Prostate gland (tissue), 2 donors: Measurements from ENCODE around the gene NOXA1. TPM values are rescaled to one million over a fixed set of nuclear protein-coding genes. Genes with fewer than 3 reads are reported as not detected.

Experiments used
- DNase-seq: peaks from one replicate; pipeline ENCODE4 v3.0.0-alpha.2; 2019; ENCODE audit warnings: low spot score
- H3K27ac ChIP-seq, 2 donors: fragments of 200-600 bp; sonication (generic); 2 replicates each; pipeline ENCODE4 v1.5.1; 2017 to 2019
- H3K27me3 ChIP-seq: fragments of 200-600 bp; sonication (generic); replicated peaks from 2 replicates; pipeline ENCODE4 v1.5.1; 2019; ENCODE audit not compliant: insufficient read depth
- H3K36me3 ChIP-seq, 2 donors: fragments of 200-600 bp; sonication (generic); 1 replicate in 1 of 2; 2 replicates in 1 of 2; pipeline versions ENCODE4 v1.5.1 to v1.8.1; 2017 to 2019
- H3K4me1 ChIP-seq: fragments of 200-600 bp; sonication (generic); replicated peaks from 2 replicates; pipeline ENCODE4 v1.5.1; 2019
- H3K4me3 ChIP-seq, 2 donors: fragments of 200-600 bp; sonication (generic); 2 replicates each; pipeline ENCODE4 v1.5.1; 2017 to 2019
- H3K9me3 ChIP-seq: fragments of 200-600 bp; sonication (generic); 2 replicates; pipeline ENCODE4 v1.5.1; 2017
- POLR2A ChIP-seq: fragments of 450-650 bp; IDR thresholded peaks from one replicate; pipeline ENCODE4 v1.6.1; 2016; ENCODE audit warnings: antibody characterized with exemption, mild to moderate bottlenecking
- POLR2AphosphoS5 ChIP-seq: sonication (generic); formaldehyde crosslinking; IDR thresholded peaks from one replicate; pipeline ENCODE4 v1.6.1; 2017; ENCODE audit warnings: antibody characterized with exemption
- WGBS: methylation state at CpG from one replicate; pipeline ENCODE4 v1.1.5; 2018; 5-methylcytosine and 5-hydroxymethylcytosine counted together
- intact Hi-C: fragments of 100-400 bp; cut with DNase I; formaldehyde crosslinking; loops from one replicate; pipeline ENCODE4 v1.14.2; 2022
- total RNA-seq, 2 donors: library from RNA; depleted of rRNA; stranded (reverse); fragments of >200 nt; gene quantifications; one replicate each; pipeline ENCODE4 v1.1.0, GENCODE V29; 2016
- TF ChIP-seq, protein P1 (sequence below), 4 experiments: fragments of 200-600 bp in 2 of 4; fragments of 450-650 bp in 2 of 4; sonication (generic) in 2 of 4; IDR thresholded peaks; 1 replicate in 3 of 4; 2 replicates in 1 of 4; pipeline ENCODE4 v1.5.1; 2016 to 2019; ENCODE audit warnings: antibody characterized with exemption in 4 of 4, mild to moderate bottlenecking in 2 of 4, moderate library complexity in 2 of 4

NOXA1 gene
- total RNA-seq, 2 donors from 2014 or later: 7.5 to 17.1 TPM

DNA sequence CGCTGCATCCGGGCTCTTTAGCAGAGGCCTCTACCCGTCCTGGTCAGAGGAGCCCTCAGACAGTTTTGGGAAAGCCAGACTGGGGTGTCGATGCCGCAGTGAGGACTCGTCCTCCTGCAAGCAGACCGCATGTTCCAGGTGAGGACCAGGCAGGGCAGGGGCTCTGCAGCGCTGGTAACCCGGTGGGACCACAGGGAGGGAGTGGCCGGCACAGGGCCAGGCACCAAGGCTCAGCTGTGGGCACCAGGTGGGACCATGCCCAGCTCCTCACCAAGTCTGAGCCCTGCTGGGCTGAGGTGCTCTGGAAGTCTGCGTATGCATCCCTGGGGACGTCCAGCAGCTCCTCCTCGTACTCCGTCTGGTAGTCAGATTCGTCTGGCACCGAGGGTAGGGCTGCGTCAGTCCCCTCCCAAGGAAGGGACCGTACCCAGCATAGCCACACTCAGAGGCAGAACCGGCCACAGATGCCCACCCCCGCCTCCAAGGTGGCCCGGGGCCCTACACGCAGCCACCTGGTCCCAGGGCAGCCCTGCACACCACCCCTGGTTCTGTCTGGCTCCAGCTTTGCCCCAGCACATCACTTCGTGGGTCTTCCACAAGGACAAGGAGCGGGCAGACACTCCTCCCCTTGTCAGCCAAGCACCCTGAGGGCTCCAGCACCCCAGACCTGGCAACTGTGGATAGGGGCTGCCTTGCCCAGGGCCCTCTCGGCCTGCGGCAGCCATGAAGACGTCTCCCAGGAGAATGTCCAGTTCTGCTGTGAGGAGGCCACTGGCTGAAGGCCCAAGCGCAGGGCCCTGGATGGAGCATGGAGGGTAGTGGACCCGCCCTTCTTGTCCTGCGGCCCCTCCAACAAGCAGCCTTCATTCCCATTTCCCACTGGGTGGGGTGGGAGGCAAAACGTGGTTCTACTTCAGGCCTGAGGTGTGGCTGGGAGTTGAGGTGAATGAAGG lies 37.4 kb downstream of the NOXA1 start:
- Histone ChIP-seq H3K4me1 (peaks cover 9% of the 10 kb centered on the region), H3K27me3 (no peaks in the 10 kb centered on the region), H3K27ac (no peak overlapping the region), H3K9me3 (no peaks in the 10 kb centered on the region), H3K4me3 (no peak overlapping the region), H3K36me3 (no peaks in the 10 kb centered on the region)
- TF ChIP-seq POLR2A (no peak), POLR2AphosphoS5 (no peak)
- TF ChIP-seq, protein P1, sequence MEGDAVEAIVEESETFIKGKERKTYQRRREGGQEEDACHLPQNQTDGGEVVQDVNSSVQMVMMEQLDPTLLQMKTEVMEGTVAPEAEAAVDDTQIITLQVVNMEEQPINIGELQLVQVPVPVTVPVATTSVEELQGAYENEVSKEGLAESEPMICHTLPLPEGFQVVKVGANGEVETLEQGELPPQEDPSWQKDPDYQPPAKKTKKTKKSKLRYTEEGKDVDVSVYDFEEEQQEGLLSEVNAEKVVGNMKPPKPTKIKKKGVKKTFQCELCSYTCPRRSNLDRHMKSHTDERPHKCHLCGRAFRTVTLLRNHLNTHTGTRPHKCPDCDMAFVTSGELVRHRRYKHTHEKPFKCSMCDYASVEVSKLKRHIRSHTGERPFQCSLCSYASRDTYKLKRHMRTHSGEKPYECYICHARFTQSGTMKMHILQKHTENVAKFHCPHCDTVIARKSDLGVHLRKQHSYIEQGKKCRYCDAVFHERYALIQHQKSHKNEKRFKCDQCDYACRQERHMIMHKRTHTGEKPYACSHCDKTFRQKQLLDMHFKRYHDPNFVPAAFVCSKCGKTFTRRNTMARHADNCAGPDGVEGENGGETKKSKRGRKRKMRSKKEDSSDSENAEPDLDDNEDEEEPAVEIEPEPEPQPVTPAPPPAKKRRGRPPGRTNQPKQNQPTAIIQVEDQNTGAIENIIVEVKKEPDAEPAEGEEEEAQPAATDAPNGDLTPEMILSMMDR (IDR thresholded peaks at IDR 0.05): no peak
- DNase-seq: no peak
- intact Hi-C loops: no loop called here
- 92% methylated on average over 28 of the region's 31 CpGs for WGBS

DNA sequence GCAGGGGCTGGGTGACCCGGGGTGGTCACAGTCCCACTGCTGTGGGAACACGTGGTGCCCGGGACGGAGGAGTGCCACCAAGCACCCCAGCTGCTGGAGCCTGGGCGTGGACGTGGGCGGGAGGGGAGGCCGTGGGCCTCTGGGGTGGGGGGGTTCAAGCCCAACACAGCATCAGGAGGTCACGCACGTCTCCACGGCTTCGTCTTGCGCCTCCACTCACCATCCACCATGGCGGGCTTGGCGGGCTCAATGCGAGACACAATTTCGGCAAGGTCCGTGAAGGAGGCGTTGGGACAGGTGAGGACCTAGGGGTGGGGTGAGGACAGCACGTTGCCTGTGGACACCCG lies 38.1 kb downstream of the NOXA1 start:
- Histone ChIP-seq H3K27me3 (no peaks in the 10 kb centered on the region), H3K27ac (no peak overlapping the region), H3K4me3 (no peak overlapping the region), H3K36me3 (no peaks in the 10 kb centered on the region), H3K4me1 (peaks cover 9% of the 10 kb centered on the region), H3K9me3 (no peaks in the 10 kb centered on the region)
- no peak for DNase-seq
- intact Hi-C loops: no loop called here
- no peak for TF ChIP-seq POLR2AphosphoS5
- 95% methylated on average over 19 of the region's 21 CpGs for WGBS

DNA sequence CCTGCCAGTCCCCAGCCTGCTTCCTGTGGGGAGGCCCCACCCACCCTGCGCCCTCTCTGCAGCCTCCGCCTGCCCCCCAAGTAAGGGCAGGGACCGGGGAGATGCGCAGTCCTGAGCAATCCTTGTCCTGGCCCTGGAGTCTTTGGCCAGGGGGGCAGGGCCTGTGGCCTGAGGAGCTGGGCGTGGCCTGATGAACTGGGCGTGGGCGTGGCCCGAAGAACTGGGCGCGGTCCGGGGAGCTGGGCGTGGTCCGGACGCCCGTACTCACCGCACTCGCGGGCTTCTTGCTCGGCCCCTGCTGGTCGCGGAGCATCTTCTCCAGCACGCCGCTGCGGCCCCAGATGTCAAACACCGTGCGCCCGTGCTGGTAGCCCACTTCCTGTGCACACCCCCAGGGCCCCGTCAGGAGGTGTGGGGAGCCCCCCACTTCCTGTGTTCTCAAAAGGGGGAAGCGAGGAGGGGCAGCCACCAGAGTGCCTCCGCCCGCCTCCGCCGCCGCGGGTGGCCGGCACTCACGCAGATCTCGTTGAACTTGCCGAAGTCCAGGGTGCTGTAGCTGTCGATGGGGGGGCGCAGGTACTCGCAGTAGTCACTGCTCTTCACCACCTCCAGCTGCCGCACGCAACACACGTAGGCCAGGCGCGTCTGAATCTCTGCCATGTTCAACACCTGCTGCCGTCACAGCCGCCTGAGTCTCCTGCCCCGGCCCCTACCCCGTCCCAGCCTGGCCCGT lies 38.6 kb downstream of the NOXA1 start:
- 66% methylated on average over 47 of the region's 52 CpGs for WGBS
- Histone ChIP-seq H3K4me3 (no peak overlapping the region), H3K4me1 (peaks cover 9% of the 10 kb centered on the region), H3K27me3 (no peaks in the 10 kb centered on the region), H3K27ac (no peak overlapping the region), H3K36me3 (no peaks in the 10 kb centered on the region), H3K9me3 (no peaks in the 10 kb centered on the region)
- intact Hi-C loops: no loop called here
- no peak for DNase-seq
- no peak for TF ChIP-seq POLR2A
- TF ChIP-seq, protein P1 (IDR thresholded peaks at IDR 0.05): no peak

DNA sequence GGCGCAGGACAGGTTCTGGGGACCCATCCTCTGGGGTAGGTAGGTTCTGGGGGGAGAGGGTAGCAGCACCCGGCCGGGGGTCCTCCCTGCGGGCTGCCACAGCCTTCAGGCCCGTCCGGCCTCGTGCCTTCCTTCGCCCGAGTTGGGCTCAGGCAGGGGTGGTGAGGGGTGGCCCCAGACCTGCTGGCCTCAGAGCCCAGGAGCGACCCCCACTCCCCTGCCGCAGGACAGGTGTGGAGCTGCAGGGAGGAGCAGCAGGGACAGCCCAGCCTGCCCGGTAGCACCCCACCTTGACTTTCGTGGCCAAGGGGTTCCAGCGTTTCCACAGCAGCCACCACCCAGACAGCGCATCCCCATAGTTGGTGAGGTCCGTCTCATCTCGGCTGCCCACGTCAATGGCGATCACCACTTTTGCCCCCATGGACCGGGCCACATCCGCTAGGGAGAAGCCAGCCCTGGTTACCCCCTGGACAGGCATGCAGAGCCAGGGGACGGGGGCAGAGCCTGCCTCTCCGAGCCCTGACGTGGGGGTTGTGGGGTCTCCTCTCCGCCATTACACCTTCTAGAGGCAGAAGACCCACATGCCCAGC lies 39.3 kb downstream of the NOXA1 start:
- Histone ChIP-seq H3K36me3 (no peaks in the 10 kb centered on the region), H3K4me3 (no peak overlapping the region), H3K27me3 (no peaks in the 10 kb centered on the region), H3K27ac (no peak overlapping the region), H3K9me3 (no peaks in the 10 kb centered on the region), H3K4me1 (peaks cover 9% of the 10 kb centered on the region)
- DNase-seq: no peak
- no peak for TF ChIP-seq POLR2AphosphoS5
- TF ChIP-seq, protein P1 (IDR thresholded peaks at IDR 0.05): no peak
- TF ChIP-seq POLR2A: no peak
- 92% methylated on average over 14 of the region's 25 CpGs for WGBS
- intact Hi-C loops: no loop called here
